ENCODE measurements around the gene MBD5. TPM values are rescaled to one million over a fixed set of nuclear protein-coding genes. Genes with fewer than 3 reads are reported as not detected.

Gene MBD5
- total and polyA plus RNA-seq, 2 experiments from 2014 or later: 12.1 to 23.4 TPM

- H3K4me2 ChIP-seq (ENCODE audit: unreplicated experiment): no peak overlapping the region
- no peaks in the 10 kb centered on the region for H3F3A ChIP-seq (ENCODE audit: insufficient read depth)
- peaks cover 9% of the 10 kb centered on the region; the same call in 1 of the 2 replicates for H3K36me3 ChIP-seq (ENCODE audit: low read depth)
- no peak overlapping the region for H2AFZ ChIP-seq
- no peaks in the 10 kb centered on the region for H3K27me3 ChIP-seq (replicated peaks; ENCODE audit: insufficient read depth)
- no peak overlapping the region for H3K27ac ChIP-seq
- H3K4me1 ChIP-seq (ENCODE audit: insufficient read depth): no peaks in the 10 kb centered on the region
- no peak for DNase-seq
- no peaks in the 10 kb centered on the region for H4K20me1 ChIP-seq (ENCODE audit: insufficient read depth)
- no peaks in the 10 kb centered on the region for H3K9me2 ChIP-seq (ENCODE audit: insufficient read depth)
- WGBS, 2 experiments (ENCODE audit: low coverage in 1 of 2, low lambda C conversion rate in 2 of 2, missing lambda C conversion rate in 2 of 2): 96 to 98% methylated on average over 8 of the region's 8 CpGs
- no peak overlapping the region for H3K4me3 ChIP-seq
- H3K79me2 ChIP-seq (ENCODE audit: insufficient read depth): no peaks in the 10 kb centered on the region
- in situ Hi-C loops (cut with MboI): no loop called here
- TF ChIP-seq EZH2 (IDR thresholded peaks at IDR 0.05; ENCODE audit: insufficient read depth, poor library complexity, severe bottlenecking): no peak
- TF ChIP-seq EZH2phosphoT487 (IDR thresholded peaks at IDR 0.05; ENCODE audit: insufficient read depth, low read depth): no peak
- no peak overlapping the region for H3K9ac ChIP-seq
- no peaks in the 10 kb centered on the region for H3K9me3 ChIP-seq (ENCODE audit: low read depth)
Measured at GRCh38 chr2:148255929-148256328, 235.0 kb downstream of the MBD5 start.

- no peaks in the 10 kb centered on the region for H3F3A ChIP-seq (ENCODE audit: insufficient read depth)
- no peak for DNase-seq
- 96 to 97% methylated on average over 6 of the region's 6 CpGs for WGBS, 2 experiments (ENCODE audit: low coverage in 1 of 2, low lambda C conversion rate in 2 of 2, missing lambda C conversion rate in 2 of 2)
- no peaks in the 10 kb centered on the region for H4K20me1 ChIP-seq (ENCODE audit: insufficient read depth)
- no peak overlapping the region for H3K4me2 ChIP-seq (ENCODE audit: unreplicated experiment)
- no peaks in the 10 kb centered on the region for H3K27me3 ChIP-seq (replicated peaks; ENCODE audit: insufficient read depth)
- no peaks in the 10 kb centered on the region for H3K9me2 ChIP-seq (ENCODE audit: insufficient read depth)
- H3K9ac ChIP-seq: no peak overlapping the region
- in situ Hi-C loops (cut with MboI): no loop called here
- no peaks in the 10 kb centered on the region for H3K4me1 ChIP-seq (ENCODE audit: insufficient read depth)
- H3K4me3 ChIP-seq: no peak overlapping the region
- TF ChIP-seq EZH2phosphoT487 (IDR thresholded peaks at IDR 0.05; ENCODE audit: insufficient read depth, low read depth) (no peak), EZH2 (IDR thresholded peaks at IDR 0.05; ENCODE audit: insufficient read depth, poor library complexity, severe bottlenecking) (no peak)
- no peaks in the 10 kb centered on the region for H3K9me3 ChIP-seq (ENCODE audit: low read depth)
- 0 out of 2 replicates have a peak, but pooled peaks cover 4% of the 10 kb centered on the region for H3K36me3 ChIP-seq (ENCODE audit: low read depth)
- no peak overlapping the region for H3K27ac ChIP-seq
- no peak overlapping the region for H2AFZ ChIP-seq
- H3K79me2 ChIP-seq (ENCODE audit: insufficient read depth): no peaks in the 10 kb centered on the region
Measured at GRCh38 chr2:148257276-148257675, 236.4 kb downstream of the MBD5 start.

- H2AFZ ChIP-seq: no peak overlapping the region
- H3K27ac ChIP-seq: no peak overlapping the region
- no peak for DNase-seq
- H3F3A ChIP-seq (ENCODE audit: insufficient read depth): no peaks in the 10 kb centered on the region
- in situ Hi-C loops (cut with MboI): no loop called here
- no peaks in the 10 kb centered on the region for H3K9me3 ChIP-seq (ENCODE audit: low read depth)
- no peaks in the 10 kb centered on the region; the same call in 1 of the 2 replicates for H3K9me2 ChIP-seq (ENCODE audit: insufficient read depth)
- H3K9ac ChIP-seq: no peak overlapping the region
- no peak overlapping the region for H3K4me3 ChIP-seq
- H4K20me1 ChIP-seq (ENCODE audit: insufficient read depth): no peaks in the 10 kb centered on the region
- no peak overlapping the region for H3K4me2 ChIP-seq (ENCODE audit: unreplicated experiment)
- 76 to 78% methylated on average over 10 of the region's 10 CpGs for WGBS, 2 experiments (ENCODE audit: low coverage in 1 of 2, low lambda C conversion rate in 2 of 2, missing lambda C conversion rate in 2 of 2)
- H3K27me3 ChIP-seq (replicated peaks; ENCODE audit: insufficient read depth): no peaks in the 10 kb centered on the region
- no peaks in the 10 kb centered on the region for H3K79me2 ChIP-seq (ENCODE audit: insufficient read depth)
- no peaks in the 10 kb centered on the region for H3K4me1 ChIP-seq (ENCODE audit: insufficient read depth)
- 0 out of 2 replicates have a peak, but pooled peaks cover 4% of the 10 kb centered on the region for H3K36me3 ChIP-seq (ENCODE audit: low read depth)
- TF ChIP-seq EZH2phosphoT487 (IDR thresholded peaks at IDR 0.05; ENCODE audit: insufficient read depth, low read depth) (no peak), EZH2 (IDR thresholded peaks at IDR 0.05; ENCODE audit: insufficient read depth, poor library complexity, severe bottlenecking) (no peak)
Measured at GRCh38 chr2:148258124-148258523, 237.2 kb downstream of the MBD5 start.

- Histone ChIP-seq H3K9ac (no peak overlapping the region), H3K4me1 (ENCODE audit: insufficient read depth) (no peaks in the 10 kb centered on the region), H3K4me2 (ENCODE audit: unreplicated experiment) (no peak overlapping the region), H3K27me3 (replicated peaks; ENCODE audit: insufficient read depth) (no peaks in the 10 kb centered on the region), H3K36me3 (ENCODE audit: low read depth) (0 out of 2 replicates have a peak, but pooled peaks cover 4% of the 10 kb centered on the region), H3K4me3 (no peak overlapping the region), H4K20me1 (ENCODE audit: insufficient read depth) (no peaks in the 10 kb centered on the region), H3K9me3 (ENCODE audit: low read depth) (no peaks in the 10 kb centered on the region), H3K9me2 (ENCODE audit: insufficient read depth) (no peaks in the 10 kb centered on the region; the same call in 1 of the 2 replicates), H3K79me2 (ENCODE audit: insufficient read depth) (no peaks in the 10 kb centered on the region), H3F3A (ENCODE audit: insufficient read depth) (no peaks in the 10 kb centered on the region), H3K27ac (no peak overlapping the region), H2AFZ (no peak overlapping the region)
- 93 to 94% methylated on average over 6 of the region's 6 CpGs for WGBS, 2 experiments (ENCODE audit: low coverage in 1 of 2, low lambda C conversion rate in 2 of 2, missing lambda C conversion rate in 2 of 2)
- in situ Hi-C loops (cut with MboI): no loop called here
- no peak for TF ChIP-seq EZH2phosphoT487 (IDR thresholded peaks at IDR 0.05; ENCODE audit: insufficient read depth, low read depth)
- no peak for TF ChIP-seq EZH2 (IDR thresholded peaks at IDR 0.05; ENCODE audit: insufficient read depth, poor library complexity, severe bottlenecking)
- no peak for DNase-seq
Measured at GRCh38 chr2:148259674-148260073, 238.8 kb downstream of the MBD5 start.
